Islet of Langerhans (tissue), 1 donor: ENCODE results near the gene STKLD1.

ENCODE experiments used
- FAIRE-seq: peaks from one replicate; lab custom pipeline; 2011; peaks lifted over from hg19 to GRCh38; lab: Jason Lieb, UNC

Gene STKLD1

GRCh38 chr9:133417541-133418461 lies 41.6 kb downstream of the STKLD1 start, which contains the start of gene REXO4:
Gene REXO4 (minus strand): TSS chr9:133418010. CDS start chr9:133417844, 166 bp downstream.
- FAIRE-seq = no peak

DNA sequence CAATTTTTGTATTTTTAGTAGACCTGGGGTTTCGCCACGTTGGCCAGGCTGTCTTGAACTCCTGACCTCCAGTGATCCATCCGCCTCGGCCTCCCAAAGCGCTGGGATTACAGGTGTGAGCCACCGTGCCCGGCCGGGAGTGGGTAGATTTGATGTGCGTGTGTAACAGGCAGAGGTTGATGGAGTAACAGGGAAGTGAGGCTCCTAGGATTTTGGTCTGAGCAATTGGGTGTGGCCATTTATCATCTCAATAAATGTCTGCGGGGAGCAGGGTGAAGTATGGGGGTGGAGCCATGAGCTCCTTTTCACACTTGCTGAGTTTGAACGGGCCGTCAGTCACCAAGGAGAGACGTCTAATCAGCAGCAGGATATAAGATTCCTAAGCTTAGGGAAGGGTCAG lies 42.8 kb downstream of the STKLD1 start:
- FAIRE-seq = no peak

- FAIRE-seq = no peak
These were observed 44.2 kb downstream of the STKLD1 start for GRCh38 chr9:133420392-133420827.

GRCh38 chr9:133421615-133422542 lies 45.7 kb downstream of the STKLD1 start, which contains the start of gene ADAMTS13:
Gene ADAMTS13 (plus strand): TSS chr9:133422367. CDS start chr9:133422444, 77 bp downstream.
- no peak for FAIRE-seq

GRCh38 chr9:133423216-133423615 lies 47.0 kb downstream of the STKLD1 start:
- FAIRE-seq = no peak

DNA sequence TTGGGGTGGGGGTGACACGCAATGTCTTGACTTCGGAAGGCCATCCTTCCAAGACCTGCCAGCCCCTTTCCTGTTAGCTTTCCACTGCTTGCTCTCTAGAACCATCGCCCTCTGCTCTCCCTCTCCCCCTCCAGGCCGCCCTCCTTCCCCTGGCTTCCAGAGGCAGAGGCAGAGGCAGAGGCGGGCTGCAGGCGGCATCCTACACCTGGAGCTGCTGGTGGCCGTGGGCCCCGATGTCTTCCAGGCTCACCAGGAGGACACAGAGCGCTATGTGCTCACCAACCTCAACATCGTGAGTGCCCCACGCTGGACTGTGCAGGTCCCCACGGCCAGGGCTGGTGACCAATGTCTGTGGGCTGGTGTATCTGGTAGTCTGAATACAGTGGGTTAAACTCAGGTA lies 48.0 kb downstream of the STKLD1 start:
- FAIRE-seq = no peak

GRCh38 chr9:133425049-133425632 lies 49.0 kb downstream of the STKLD1 start:
- no peak for FAIRE-seq

GRCh38 chr9:133426011-133426410 lies 49.8 kb downstream of the STKLD1 start:
- no peak for FAIRE-seq

- no peak for FAIRE-seq
These were observed 51.6 kb downstream of the STKLD1 start for GRCh38 chr9:133427658-133428348.

GRCh38 chr9:133428617-133429101 lies 52.5 kb downstream of the STKLD1 start:
- FAIRE-seq = no peak

GRCh38 chr9:133429214-133429613 lies 53.0 kb downstream of the STKLD1 start:
- no peak for FAIRE-seq

DNA sequence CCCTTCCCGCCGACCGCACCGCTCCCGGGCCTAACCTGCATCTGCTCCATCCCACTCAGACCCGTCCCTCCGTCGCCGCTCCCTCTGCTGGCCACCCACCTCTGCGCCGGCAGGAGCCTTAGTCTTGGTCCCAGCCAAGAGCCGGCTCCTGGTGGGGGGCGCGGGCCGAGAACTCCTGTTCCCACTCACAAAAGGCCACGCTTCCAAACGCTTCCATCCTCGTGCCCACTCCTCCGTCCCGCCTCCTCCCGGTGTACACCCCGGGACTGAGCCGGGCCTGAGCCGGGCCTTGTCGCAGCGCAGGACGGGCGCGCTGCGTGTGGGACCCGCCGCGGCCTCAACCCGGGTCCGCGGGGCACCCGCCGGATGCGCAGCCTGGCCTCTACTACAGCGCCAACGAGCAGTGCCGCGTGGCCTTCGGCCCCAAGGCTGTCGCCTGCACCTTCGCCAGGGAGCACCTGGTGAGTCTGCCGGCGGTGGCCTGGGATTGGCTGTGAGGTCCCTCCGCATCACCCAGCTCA lies 53.5 kb downstream of the STKLD1 start:
- no peak for FAIRE-seq

DNA sequence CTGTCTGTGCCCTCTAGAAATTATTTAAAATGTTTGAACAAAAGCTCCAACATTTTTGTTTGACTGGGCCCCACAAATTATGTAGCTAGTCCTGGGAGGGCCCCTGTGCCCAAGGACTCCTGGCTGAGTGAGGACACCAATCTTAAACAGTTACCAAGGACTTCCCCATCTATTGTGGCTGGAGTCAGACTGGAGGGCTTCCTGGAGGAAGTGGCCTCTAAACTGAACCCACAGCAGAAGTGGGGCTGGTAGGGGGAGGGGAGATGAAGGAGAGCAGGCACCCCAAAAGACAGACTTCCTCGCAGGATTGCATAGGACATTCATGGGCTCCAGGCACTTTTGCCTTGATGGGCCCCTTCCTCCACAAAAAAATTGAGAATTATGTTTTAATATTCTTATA lies 54.1 kb downstream of the STKLD1 start:
- FAIRE-seq = no peak

- no peak for FAIRE-seq
These were observed 57.2 kb downstream of the STKLD1 start for GRCh38 chr9:133433351-133433843.

- no peak for FAIRE-seq
These were observed 60.5 kb downstream of the STKLD1 start for GRCh38 chr9:133436681-133437080.

DNA sequence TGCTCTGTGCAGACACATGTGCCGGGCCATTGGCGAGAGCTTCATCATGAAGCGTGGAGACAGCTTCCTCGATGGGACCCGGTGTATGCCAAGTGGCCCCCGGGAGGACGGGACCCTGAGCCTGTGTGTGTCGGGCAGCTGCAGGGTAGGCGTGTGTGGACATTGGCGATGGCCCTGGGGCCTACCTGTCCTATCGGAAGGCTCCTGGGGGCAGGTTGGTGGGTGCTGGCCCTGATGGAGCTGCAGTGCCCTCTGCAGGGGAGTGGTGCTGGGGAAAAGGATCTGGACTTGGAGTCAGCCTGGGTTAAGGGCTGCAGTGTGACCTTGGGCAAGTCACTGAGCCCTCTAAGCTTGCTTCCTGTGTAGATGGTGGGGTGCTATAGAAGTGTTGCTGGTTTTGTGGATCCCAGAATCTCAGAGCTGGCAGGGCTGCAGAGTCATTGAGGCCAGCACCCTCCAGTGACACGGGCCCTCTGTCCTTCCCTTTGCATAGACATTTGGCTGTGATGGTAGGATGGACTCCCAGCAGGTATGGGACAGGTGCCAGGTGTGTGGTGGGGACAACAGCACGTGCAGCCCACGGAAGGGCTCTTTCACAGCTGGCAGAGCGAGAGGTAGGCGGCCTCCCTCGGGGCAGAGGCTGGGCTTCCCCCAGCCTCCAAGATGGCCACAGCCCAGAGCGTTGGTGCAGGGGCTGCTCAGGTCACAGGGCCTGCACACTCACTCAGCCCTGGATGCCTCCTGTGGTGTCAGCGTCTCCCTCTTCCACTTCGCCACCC lies 61.8 kb downstream of the STKLD1 start:
- FAIRE-seq = no peak

DNA sequence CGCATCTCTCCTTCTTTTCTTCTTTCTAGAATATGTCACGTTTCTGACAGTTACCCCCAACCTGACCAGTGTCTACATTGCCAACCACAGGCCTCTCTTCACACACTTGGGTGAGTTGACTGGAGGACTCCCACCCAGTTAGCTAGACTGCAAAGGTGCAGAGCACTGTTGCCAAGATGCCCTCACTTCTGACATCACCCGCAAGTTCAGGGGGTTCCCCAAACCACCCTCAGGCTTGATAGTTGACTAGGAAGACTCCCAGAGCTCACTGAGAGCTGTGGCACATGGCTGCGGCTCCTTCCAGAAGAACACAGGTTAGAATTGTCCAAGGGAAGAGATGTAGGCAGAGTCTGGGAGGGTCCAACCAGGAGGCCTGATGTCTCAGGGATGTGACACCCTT lies 63.2 kb downstream of the STKLD1 start:
- no peak for FAIRE-seq

DNA sequence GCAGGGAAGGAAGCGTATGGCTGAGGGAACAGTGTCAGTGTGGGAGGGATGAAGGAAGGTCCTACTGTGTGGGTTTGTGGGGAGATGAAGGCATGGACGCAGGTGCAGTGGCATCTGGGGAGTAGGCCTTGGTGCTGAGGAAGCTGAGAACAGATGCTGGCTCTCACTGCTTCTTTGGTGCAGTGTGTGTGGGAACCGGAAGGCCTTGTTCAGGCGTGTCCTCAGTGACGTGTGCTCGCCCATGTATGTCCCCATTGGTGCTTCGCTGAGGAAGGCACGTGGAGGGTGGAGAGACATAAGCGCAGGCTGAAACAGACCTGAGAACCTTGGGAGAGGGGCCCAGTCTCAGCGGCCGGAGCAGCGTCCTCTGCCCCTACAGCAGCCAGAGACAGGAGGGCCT lies 64.7 kb downstream of the STKLD1 start:
- no peak for FAIRE-seq

GRCh38 chr9:133441571-133441970 lies 65.4 kb downstream of the STKLD1 start:
- FAIRE-seq = no peak

- no peak for FAIRE-seq
These were observed 67.1 kb downstream of the STKLD1 start for GRCh38 chr9:133443248-133443647.
